ENCODE measurements around the gene GPN3.
"Not testable (repeated sequence)": the region's sequence is repeated elsewhere in the genome, so short reads cannot be mapped to it uniquely, and the experiment has no call there.

The GPN3 gene

GRCh38 chr12:110468214-110469048, at the start of gene GPN3, which contains the start of gene FAM216A:
Gene GPN3 (minus strand): TSS chr12:110468257. CDS start chr12:110468203, 54 bp downstream.
Gene FAM216A (plus strand): TSS chr12:110468845. CDS start chr12:110468876, 31 bp downstream.
- peak; percentile 96 for DNase-seq

- DNase-seq = no peak
Measured at GRCh38 chr12:110516995-110517394, 48.9 kb upstream of the GPN3 start.

GRCh38 chr12:110514363-110514762, 46.3 kb upstream of the GPN3 start:
- no peak for DNase-seq

- no peak for DNase-seq
Measured at GRCh38 chr12:110513842-110514241, 45.8 kb upstream of the GPN3 start.

- DNase-seq = no peak
Measured at GRCh38 chr12:110508071-110508586, 40.1 kb upstream of the GPN3 start.

GRCh38 chr12:110505332-110505731, 37.3 kb upstream of the GPN3 start:
- DNase-seq = no peak

- DNase-seq = no peak
Measured at GRCh38 chr12:110503432-110503831, 35.4 kb upstream of the GPN3 start.

GRCh38 chr12:110501752-110502738, 34.0 kb upstream of the GPN3 start, which contains the start of the genes RAD9B and VPS29:
Gene RAD9B (plus strand): TSS chr12:110502331. CDS start chr12:110502338, 7 bp downstream.
Gene VPS29 (minus strand): TSS chr12:110502111. CDS start chr12:110502051, 60 bp downstream.
- peak; percentile 93 for DNase-seq

- DNase-seq = peak; percentile 71
Measured at GRCh38 chr12:110501399-110501751, 33.3 kb upstream of the GPN3 start.

- DNase-seq = no peak
Measured at GRCh38 chr12:110498984-110499706, 31.1 kb upstream of the GPN3 start.

GRCh38 chr12:110475426-110475825, 7.4 kb upstream of the GPN3 start:
- no peak for DNase-seq

- no peak for DNase-seq
Measured at GRCh38 chr12:110467847-110468213, 227 bp downstream of the GPN3 start.

- no peak for DNase-seq
Measured at GRCh38 chr12:110466791-110467190, 1.3 kb downstream of the GPN3 start.

GRCh38 chr12:110465765-110466164, 2.3 kb downstream of the GPN3 start:
- not testable (repeated sequence) for DNase-seq

GRCh38 chr12:110465024-110465423, 3.0 kb downstream of the GPN3 start:
- no peak for DNase-seq

- DNase-seq = not testable (repeated sequence)
Measured at GRCh38 chr12:110461189-110461588, 6.9 kb downstream of the GPN3 start.

GRCh38 chr12:110458756-110459155, 9.3 kb downstream of the GPN3 start:
- DNase-seq = no peak

GRCh38 chr12:110453569-110454296, 14.3 kb downstream of the GPN3 start:
- DNase-seq = no peak

GRCh38 chr12:110451263-110451662, 16.8 kb downstream of the GPN3 start:
- DNase-seq = no peak

- peak; percentile 81 for DNase-seq
Measured at GRCh38 chr12:110449799-110450497, 18.1 kb downstream of the GPN3 start, which contains the start of gene ARPC3. Gene ARPC3 (minus strand): TSS chr12:110450337. CDS start chr12:110450260, 77 bp downstream.

GRCh38 chr12:110444455-110444854, 23.6 kb downstream of the GPN3 start:
- no peak for DNase-seq

Data from NCI-H2029 treated with DMSO at 0.1 percent for 48 hours (cell line).